ENCODE results near the gene GPD2.
"Not testable (repeated sequence)": the region's sequence is repeated elsewhere in the genome, so short reads cannot be mapped to it uniquely, and the experiment has no call there.

Gene GPD2

DNA sequence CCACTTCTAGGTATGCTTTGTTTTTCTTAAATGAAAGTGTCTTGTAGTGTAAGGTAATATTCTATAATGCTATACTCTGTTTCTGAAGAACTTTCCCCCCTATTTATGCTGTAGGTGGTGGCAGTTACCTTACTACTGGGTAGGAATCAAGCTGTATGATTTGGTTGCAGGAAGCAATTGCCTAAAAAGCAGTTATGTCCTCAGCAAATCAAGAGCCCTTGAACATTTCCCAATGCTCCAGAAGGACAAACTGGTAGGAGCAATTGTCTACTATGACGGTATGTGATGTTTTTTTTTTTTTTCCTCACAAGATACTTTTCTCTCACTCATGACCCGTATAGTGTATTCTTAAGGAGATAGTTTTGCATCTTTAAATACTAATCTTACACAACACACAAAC lies 77.0 kb downstream of the GPD2 start:
- no peak for DNase-seq
- Histone ChIP-seq H3K27me3 (ENCODE audit: insufficient read depth, low read length, poor library complexity) (no peaks in the 10 kb centered on the region), H2BK120ac (ENCODE audit: low read depth, low read length) (no peak overlapping the region), H3K36me3 (ENCODE audit: control insufficient read depth, insufficient read depth, low read length) (no peaks in the 10 kb centered on the region), H3K18ac (ENCODE audit: low read length) (no peak overlapping the region), H3K27ac (ENCODE audit: low read depth, low read length) (no peak overlapping the region), H3K9ac (ENCODE audit: low read length) (no peak overlapping the region), H4K8ac (ENCODE audit: low read depth, low read length) (no peak overlapping the region), H3K23ac (ENCODE audit: low read length) (no peak overlapping the region), H2BK5ac (ENCODE audit: low read length) (no peak overlapping the region), H3K79me2 (ENCODE audit: control insufficient read depth, insufficient read depth, low read length) (no peaks in the 10 kb centered on the region), H3K4me3 (ENCODE audit: low read length) (no peak overlapping the region), H3K4me1 (ENCODE audit: control insufficient read depth, low read depth, low read length) (no peaks in the 10 kb centered on the region), H3K4ac (ENCODE audit: low read depth, low read length) (no peak overlapping the region), H2AK5ac (ENCODE audit: low read length) (no peak overlapping the region), H2BK15ac (replicated peaks; ENCODE audit: low read depth) (no peak overlapping the region), H4K5ac (ENCODE audit: low read length) (no peak overlapping the region), H3K79me1 (ENCODE audit: low read length) (no peaks in the 10 kb centered on the region), H3K56ac (ENCODE audit: low read length) (no peak overlapping the region), H3K4me2 (ENCODE audit: low read length) (no peak overlapping the region)
- WGBS (ENCODE audit: extremely low coverage, insufficient coverage, low lambda C conversion rate) = no CpG with 5 or more reads among the region's 2 CpGs

DNA sequence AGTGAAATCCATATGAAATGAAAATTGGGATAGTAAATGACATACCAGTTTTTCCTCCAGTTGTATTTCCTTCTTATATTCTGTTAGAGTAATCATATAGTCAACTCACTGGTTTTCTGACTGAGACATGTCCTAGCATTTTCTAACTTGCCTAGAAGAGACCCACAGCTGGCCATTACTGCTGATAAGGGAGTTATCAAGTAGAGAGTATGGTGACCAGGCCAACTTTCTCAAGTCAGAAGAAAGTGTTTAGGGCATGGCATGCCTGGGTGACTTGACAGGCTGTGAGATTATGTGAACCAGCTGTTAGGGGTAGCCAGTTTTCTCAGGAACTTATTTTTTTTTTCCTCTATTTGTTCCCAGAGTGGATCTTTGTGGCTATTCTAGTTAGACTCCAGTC lies 81.2 kb downstream of the GPD2 start:
- Histone ChIP-seq H3K79me1 (ENCODE audit: low read length) (no peaks in the 10 kb centered on the region), H3K27me3 (ENCODE audit: insufficient read depth, low read length, poor library complexity) (no peaks in the 10 kb centered on the region), H3K23ac (ENCODE audit: low read length) (no peak overlapping the region), H3K27ac (ENCODE audit: low read depth, low read length) (no peak overlapping the region), H3K4ac (ENCODE audit: low read depth, low read length) (no peak overlapping the region), H4K5ac (ENCODE audit: low read length) (no peak overlapping the region), H2BK15ac (replicated peaks; ENCODE audit: low read depth) (no peak overlapping the region), H3K79me2 (ENCODE audit: control insufficient read depth, insufficient read depth, low read length) (no peaks in the 10 kb centered on the region), H3K18ac (ENCODE audit: low read length) (no peak overlapping the region), H3K56ac (ENCODE audit: low read length) (no peak overlapping the region), H2BK120ac (ENCODE audit: low read depth, low read length) (no peak overlapping the region), H2AK5ac (ENCODE audit: low read length) (no peak overlapping the region), H3K4me1 (ENCODE audit: control insufficient read depth, low read depth, low read length) (no peaks in the 10 kb centered on the region), H2BK5ac (ENCODE audit: low read length) (no peak overlapping the region), H3K9ac (ENCODE audit: low read length) (no peak overlapping the region), H3K4me3 (ENCODE audit: low read length) (no peak overlapping the region), H3K36me3 (ENCODE audit: control insufficient read depth, insufficient read depth, low read length) (no peaks in the 10 kb centered on the region), H3K4me2 (ENCODE audit: low read length) (no peak overlapping the region), H4K8ac (ENCODE audit: low read depth, low read length) (no peak overlapping the region)
- no peak for DNase-seq

DNA sequence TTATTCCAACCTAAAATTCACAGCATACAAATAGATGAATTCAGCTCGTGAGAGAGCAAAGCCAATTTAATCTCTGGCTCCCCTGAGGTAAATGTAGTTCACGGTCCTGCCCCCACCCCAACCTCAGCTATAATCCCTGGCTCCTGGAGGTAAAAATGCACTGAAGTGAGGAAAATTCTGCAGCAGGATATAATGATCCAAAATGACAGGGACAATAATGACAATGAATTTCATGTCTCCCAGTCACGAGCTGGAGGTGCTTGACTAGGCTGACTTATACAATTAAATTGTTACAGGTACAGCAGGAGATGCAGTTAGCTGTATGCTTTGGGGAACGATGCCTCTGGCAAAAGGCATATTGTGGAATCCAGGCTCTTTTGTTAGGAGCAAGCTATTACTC lies 82.0 kb downstream of the GPD2 start:
- Histone ChIP-seq H2AK5ac (ENCODE audit: low read length) (no peak overlapping the region), H2BK120ac (ENCODE audit: low read depth, low read length) (no peak overlapping the region), H3K79me1 (ENCODE audit: low read length) (no peaks in the 10 kb centered on the region), H4K5ac (ENCODE audit: low read length) (no peak overlapping the region), H2BK5ac (ENCODE audit: low read length) (no peak overlapping the region), H3K27ac (ENCODE audit: low read depth, low read length) (no peak overlapping the region), H3K79me2 (ENCODE audit: control insufficient read depth, insufficient read depth, low read length) (no peaks in the 10 kb centered on the region), H3K36me3 (ENCODE audit: control insufficient read depth, insufficient read depth, low read length) (no peaks in the 10 kb centered on the region), H3K4ac (ENCODE audit: low read depth, low read length) (no peak overlapping the region), H3K9ac (ENCODE audit: low read length) (no peak overlapping the region), H3K18ac (ENCODE audit: low read length) (no peak overlapping the region), H3K27me3 (ENCODE audit: insufficient read depth, low read length, poor library complexity) (no peaks in the 10 kb centered on the region), H4K8ac (ENCODE audit: low read depth, low read length) (no peak overlapping the region), H3K4me3 (ENCODE audit: low read length) (no peak overlapping the region), H3K23ac (ENCODE audit: low read length) (no peak overlapping the region), H3K4me1 (ENCODE audit: control insufficient read depth, low read depth, low read length) (no peaks in the 10 kb centered on the region), H3K4me2 (ENCODE audit: low read length) (no peak overlapping the region), H3K56ac (ENCODE audit: low read length) (no peak overlapping the region), H2BK15ac (replicated peaks; ENCODE audit: low read depth) (no peak overlapping the region)
- WGBS (ENCODE audit: extremely low coverage, insufficient coverage, low lambda C conversion rate) = no CpG with 5 or more reads among the region's 4 CpGs
- DNase-seq = no peak

DNA sequence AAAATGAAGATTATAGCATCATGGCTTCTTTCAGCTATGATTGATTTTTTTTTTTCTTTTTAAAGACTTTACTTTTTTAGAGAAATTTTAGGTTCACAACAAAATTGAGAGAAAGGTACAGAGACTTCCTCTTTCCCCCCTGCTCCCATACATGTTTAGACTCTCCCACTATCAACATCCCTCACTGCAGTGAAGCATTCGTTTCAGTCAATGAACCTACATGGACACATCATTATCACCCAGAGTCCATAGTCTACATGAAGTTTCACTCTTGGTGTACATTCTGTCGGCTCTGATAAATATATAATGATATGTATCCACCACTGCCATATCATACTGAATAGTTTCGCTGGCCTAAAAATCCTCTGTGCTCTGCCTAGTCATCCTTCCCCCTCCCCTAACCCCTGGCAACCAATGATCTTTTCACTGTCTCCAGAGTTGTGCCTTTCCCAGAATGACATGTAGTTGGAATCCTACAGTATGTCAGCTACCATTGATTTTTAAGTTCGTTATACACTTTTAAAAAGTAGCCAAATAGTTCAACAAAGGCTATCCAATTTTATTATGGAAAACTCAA lies 86.8 kb downstream of the GPD2 start:
- H4K8ac ChIP-seq (ENCODE audit: low read depth, low read length) = no peak overlapping the region
- H2AK5ac ChIP-seq (ENCODE audit: low read length) = no peak overlapping the region
- no peak overlapping the region for H3K56ac ChIP-seq (ENCODE audit: low read length)
- no CpG with 5 or more reads among the region's 4 CpGs for WGBS (ENCODE audit: extremely low coverage, insufficient coverage, low lambda C conversion rate)
- H2BK5ac ChIP-seq (ENCODE audit: low read length) = no peak overlapping the region
- H3K79me2 ChIP-seq (ENCODE audit: control insufficient read depth, insufficient read depth, low read length) = no peaks in the 10 kb centered on the region
- H2BK120ac ChIP-seq (ENCODE audit: low read depth, low read length) = no peak overlapping the region
- no peaks in the 10 kb centered on the region for H3K79me1 ChIP-seq (ENCODE audit: low read length)
- H3K36me3 ChIP-seq (ENCODE audit: control insufficient read depth, insufficient read depth, low read length) = no peaks in the 10 kb centered on the region
- no peak overlapping the region for H3K23ac ChIP-seq (ENCODE audit: low read length)
- no peak for DNase-seq
- no peak overlapping the region for H3K18ac ChIP-seq (ENCODE audit: low read length)
- no peak overlapping the region for H3K4me3 ChIP-seq (ENCODE audit: low read length)
- no peaks in the 10 kb centered on the region for H3K27me3 ChIP-seq (ENCODE audit: insufficient read depth, low read length, poor library complexity)
- H3K27ac ChIP-seq (ENCODE audit: low read depth, low read length) = no peak overlapping the region
- no peak overlapping the region for H4K5ac ChIP-seq (ENCODE audit: low read length)
- no peak overlapping the region for H3K4me2 ChIP-seq (ENCODE audit: low read length)
- no peak overlapping the region for H3K4ac ChIP-seq (ENCODE audit: low read depth, low read length)
- no peak overlapping the region for H3K9ac ChIP-seq (ENCODE audit: low read length)
- H2BK15ac ChIP-seq (replicated peaks; ENCODE audit: low read depth) = no peak overlapping the region
- no peaks in the 10 kb centered on the region for H3K4me1 ChIP-seq (ENCODE audit: control insufficient read depth, low read depth, low read length)

DNA sequence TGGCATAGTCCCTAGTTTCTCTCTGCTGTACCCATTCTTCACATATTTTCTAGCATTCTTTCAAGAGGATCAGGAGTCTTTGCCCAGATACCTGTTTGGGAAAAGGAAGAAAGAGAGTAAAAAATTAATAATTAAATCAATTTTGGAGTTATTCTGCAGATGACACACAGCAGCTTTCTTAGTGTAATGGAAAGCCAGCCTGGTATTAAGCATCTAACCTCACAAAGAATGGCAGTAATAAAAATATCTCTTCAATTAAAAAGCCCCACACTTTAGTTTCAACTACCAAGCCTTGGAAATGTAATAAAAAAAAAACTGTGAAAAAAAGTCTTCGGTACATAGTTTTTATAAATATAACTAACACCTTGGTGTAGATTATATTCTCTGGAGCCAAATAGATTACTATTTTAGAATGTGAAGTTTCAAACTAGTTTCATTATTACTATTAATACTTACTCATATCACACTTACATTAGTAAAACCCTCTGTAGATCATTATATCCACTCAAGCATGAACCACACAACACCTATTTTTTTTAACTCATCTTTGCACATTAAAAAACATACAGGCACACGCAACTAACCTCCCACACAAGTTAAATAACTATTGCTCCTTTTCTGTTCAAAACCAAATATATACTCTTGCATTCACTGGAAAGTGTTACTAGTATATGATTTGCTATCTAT lies 90.9 kb downstream of the GPD2 start:
- Histone ChIP-seq H3K79me1 (ENCODE audit: low read length) (no peaks in the 10 kb centered on the region), H3K4ac (ENCODE audit: low read depth, low read length) (no peak overlapping the region), H3K4me1 (ENCODE audit: control insufficient read depth, low read depth, low read length) (no peaks in the 10 kb centered on the region), H4K8ac (ENCODE audit: low read depth, low read length) (no peak overlapping the region), H2BK5ac (ENCODE audit: low read length) (no peak overlapping the region), H3K27me3 (ENCODE audit: insufficient read depth, low read length, poor library complexity) (no peaks in the 10 kb centered on the region), H3K9ac (ENCODE audit: low read length) (no peak overlapping the region), H3K27ac (ENCODE audit: low read depth, low read length) (no peak overlapping the region), H2BK15ac (replicated peaks; ENCODE audit: low read depth) (no peak overlapping the region), H3K4me3 (ENCODE audit: low read length) (no peak overlapping the region), H2AK5ac (ENCODE audit: low read length) (no peak overlapping the region), H3K36me3 (ENCODE audit: control insufficient read depth, insufficient read depth, low read length) (no peaks in the 10 kb centered on the region), H3K4me2 (ENCODE audit: low read length) (no peak overlapping the region), H4K5ac (ENCODE audit: low read length) (no peak overlapping the region), H3K79me2 (ENCODE audit: control insufficient read depth, insufficient read depth, low read length) (no peaks in the 10 kb centered on the region), H2BK120ac (ENCODE audit: low read depth, low read length) (no peak overlapping the region), H3K18ac (ENCODE audit: low read length) (no peak overlapping the region), H3K56ac (ENCODE audit: low read length) (no peak overlapping the region), H3K23ac (ENCODE audit: low read length) (no peak overlapping the region)
- 100% methylated on average over 1 of the region's 2 CpGs for WGBS (ENCODE audit: extremely low coverage, insufficient coverage, low lambda C conversion rate)
- DNase-seq = no peak

DNA sequence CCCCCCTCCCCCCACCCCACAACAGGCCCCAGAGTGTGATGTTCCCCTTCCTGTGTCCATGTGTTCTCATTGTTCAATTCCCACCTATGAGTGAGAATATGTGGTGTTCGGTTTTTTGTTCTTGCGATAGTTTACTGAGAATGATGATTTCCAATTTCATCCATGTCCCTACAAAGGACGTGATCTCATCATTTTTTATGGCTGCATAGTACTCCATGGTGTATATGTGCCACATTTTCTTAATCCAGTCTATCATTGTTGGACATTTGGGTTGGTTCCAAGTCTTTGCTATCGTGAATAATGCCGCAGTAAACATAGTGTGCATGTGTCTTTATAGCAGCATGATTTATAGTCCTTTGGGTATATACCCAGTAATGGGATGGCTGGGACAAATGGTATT lies 92.4 kb downstream of the GPD2 start:
- not testable (repeated sequence) for H3K27ac ChIP-seq (ENCODE audit: low read depth, low read length); H3K18ac ChIP-seq (ENCODE audit: low read length); H3K79me2 ChIP-seq (ENCODE audit: control insufficient read depth, insufficient read depth, low read length); H4K5ac ChIP-seq (ENCODE audit: low read length); H2BK15ac ChIP-seq (replicated peaks; ENCODE audit: low read depth); H3K23ac ChIP-seq (ENCODE audit: low read length); H3K27me3 ChIP-seq (ENCODE audit: insufficient read depth, low read length, poor library complexity); H3K56ac ChIP-seq (ENCODE audit: low read length); H3K4me1 ChIP-seq (ENCODE audit: control insufficient read depth, low read depth, low read length); H2AK5ac ChIP-seq (ENCODE audit: low read length); H3K36me3 ChIP-seq (ENCODE audit: control insufficient read depth, insufficient read depth, low read length); H3K4ac ChIP-seq (ENCODE audit: low read depth, low read length); H3K4me2 ChIP-seq (ENCODE audit: low read length); H3K9ac ChIP-seq (ENCODE audit: low read length); H2BK120ac ChIP-seq (ENCODE audit: low read depth, low read length); H3K79me1 ChIP-seq (ENCODE audit: low read length); H3K4me3 ChIP-seq (ENCODE audit: low read length); DNase-seq; H2BK5ac ChIP-seq (ENCODE audit: low read length); H4K8ac ChIP-seq (ENCODE audit: low read depth, low read length)
- WGBS (ENCODE audit: extremely low coverage, insufficient coverage, low lambda C conversion rate) = no CpG with 5 or more reads among the region's 5 CpGs
